ENCODE data around the gene RARA. TPM values are rescaled to one million over a fixed set of nuclear protein-coding genes. Genes with fewer than 3 reads are reported as not detected.

RARA gene
- total RNA-seq, 4 donors from 2014 or later: 18.5 to 41.8 (median 28.5) TPM

- TF ChIP-seq POLR2AphosphoS5 (IDR thresholded peaks at IDR 0.05) (no peak), POLR2A (IDR thresholded peaks at IDR 0.05) (no peak), EP300 (IDR thresholded peaks at IDR 0.05) (no peak), CTCF (IDR thresholded peaks at IDR 0.05) (no peak)
These were observed 41.1 kb downstream of the RARA start for GRCh38 chr17:40349895-40350688.

GRCh38 chr17:40350689-40351358 is 41.8 kb downstream of the RARA start:
- no peaks in the 10 kb centered on the region for H3K27me3 ChIP-seq
- H3K4me1 ChIP-seq: peaks cover 16 to 93% (median 60%) of the 10 kb centered on the region in 3 donors
- no peak for TF ChIP-seq POLR2AphosphoS5 (IDR thresholded peaks at IDR 0.05)
- no peak for TF ChIP-seq EP300 (IDR thresholded peaks at IDR 0.05)
- no peak for TF ChIP-seq CTCF (IDR thresholded peaks at IDR 0.05)
- no peak for TF ChIP-seq POLR2A (IDR thresholded peaks at IDR 0.05)
- WGBS, 2 donors (ENCODE audit: low coverage in 1 of 2): 51 to 59% methylated on average over 7 to 11 of the region's 17 CpGs
- H3K27ac ChIP-seq: peak overlapping the region in 3 of 4 donors; percentile 57 to 97 (median 95)
- peaks cover 0 to 75% of the 10 kb centered on the region in 2 donors for H3K36me3 ChIP-seq
- no peaks in the 10 kb centered on the region for H3K9me3 ChIP-seq
- H3K4me3 ChIP-seq: no peak overlapping the region
- no peak for ATAC-seq

More at GRCh38 chr17:40349895-40350688, 41.1 kb downstream of the RARA start:
- Histone ChIP-seq H3K9me3 (no peaks in the 10 kb centered on the region), H3K36me3 (peaks cover 0 to 67% of the 10 kb centered on the region in 2 donors), H3K4me1 (peaks cover 16 to 93% (median 57%) of the 10 kb centered on the region in 3 donors), H3K27me3 (no peaks in the 10 kb centered on the region), H3K4me3 (no peak overlapping the region), H3K27ac (peak overlapping the region in 3 of 4 donors; percentile 57 to 97 (median 95))
- 21 to 37% methylated on average over 3 to 10 of the region's 19 CpGs for WGBS, 2 donors (ENCODE audit: low coverage in 1 of 2)
- no peak for ATAC-seq

- WGBS, 2 donors (ENCODE audit: low coverage in 1 of 2): 73 to 82% methylated on average over 4 of the region's 27 CpGs
- Histone ChIP-seq H3K27ac (peak overlapping the region in 3 of 4 donors; percentile 57 to 97 (median 95)), H3K36me3 (peaks cover 0 to 82% of the 10 kb centered on the region in 2 donors), H3K9me3 (no peaks in the 10 kb centered on the region), H3K4me1 (peaks cover 13 to 93% (median 58%) of the 10 kb centered on the region in 3 donors), H3K4me3 (no peak overlapping the region), H3K27me3 (no peaks in the 10 kb centered on the region)
- no peak for ATAC-seq
- TF ChIP-seq EP300 (IDR thresholded peaks at IDR 0.05) (no peak), CTCF (IDR thresholded peaks at IDR 0.05) (no peak), POLR2AphosphoS5 (IDR thresholded peaks at IDR 0.05) (no peak), POLR2A (IDR thresholded peaks at IDR 0.05) (no peak)
These were observed 42.6 kb downstream of the RARA start for GRCh38 chr17:40351359-40352236.

GRCh38 chr17:40352237-40352778 is 43.3 kb downstream of the RARA start:
- H3K4me3 ChIP-seq: no peak overlapping the region
- H3K27me3 ChIP-seq: no peaks in the 10 kb centered on the region
- peaks cover 0 to 88% of the 10 kb centered on the region in 2 donors for H3K36me3 ChIP-seq
- H3K9me3 ChIP-seq: no peaks in the 10 kb centered on the region
- 58 to 86% methylated on average over 2 to 3 of the region's 7 CpGs for WGBS, 2 donors (ENCODE audit: low coverage in 1 of 2)
- peaks cover 9 to 93% (median 51%) of the 10 kb centered on the region in 3 donors for H3K4me1 ChIP-seq
- ATAC-seq: no peak
- H3K27ac ChIP-seq: peak overlapping the region in 3 of 4 donors; percentile 31 to 97 (median 95)
- TF ChIP-seq CTCF (IDR thresholded peaks at IDR 0.05) (no peak), POLR2AphosphoS5 (IDR thresholded peaks at IDR 0.05) (no peak), EP300 (IDR thresholded peaks at IDR 0.05) (no peak), POLR2A (IDR thresholded peaks at IDR 0.05) (no peak)

Measured in gastroesophageal sphincter (tissue), 4 donors.